ENCODE data around the gene ST6GALNAC3. TPM values are rescaled to one million over a fixed set of nuclear protein-coding genes. Genes with fewer than 3 reads are reported as not detected.

The ST6GALNAC3 gene
- total RNA-seq, 1 experiment from 2014 or later = 0.82 TPM

- TF ChIP-seq CTCF (IDR thresholded peaks at IDR 0.05; ENCODE audit: unreplicated experiment) = no peak
- no TSS peak for BruUV-seq (replicated peaks)
- H3K4me3 Mint-ChIP-seq (ENCODE audit: unreplicated experiment) = no peak overlapping the region
- no peaks in the 10 kb centered on the region for H3K36me3 Mint-ChIP-seq (ENCODE audit: insufficient read depth, unreplicated experiment)
- H3K9me3 Mint-ChIP-seq (ENCODE audit: unreplicated experiment) = no peaks in the 10 kb centered on the region
- intact Hi-C loops (cut with micrococcal nuclease) = no loop called here
- no peak overlapping the region for H3K27ac Mint-ChIP-seq (ENCODE audit: low read depth, unreplicated experiment)
- H3K4me1 Mint-ChIP-seq (ENCODE audit: insufficient read depth, unreplicated experiment) = peaks cover 5% of the 10 kb centered on the region
- CTCF ChIA-PET = no interaction called here
- H3K27me3 Mint-ChIP-seq (ENCODE audit: insufficient read depth, unreplicated experiment) = no peaks in the 10 kb centered on the region
- no peak for DNase-seq (ENCODE audit: unreplicated experiment)
- POLR2A ChIA-PET = no interaction called here
These were observed 425.6 kb downstream of the ST6GALNAC3 start for GRCh38 chr1:76500116-76500515.

GRCh38 chr1:76501136-76501535, 426.6 kb downstream of the ST6GALNAC3 start:
- DNase-seq (ENCODE audit: unreplicated experiment) = no peak
- H3K36me3 Mint-ChIP-seq (ENCODE audit: insufficient read depth, unreplicated experiment) = no peaks in the 10 kb centered on the region
- CTCF ChIA-PET = interaction anchor here (0.6 to 0.7 kb wide), 2 partner anchors 28 to 1037 kb away, joined by 3 read pairs; no protein-coding TSS in a partner anchor
- H3K4me3 Mint-ChIP-seq (ENCODE audit: unreplicated experiment) = no peak overlapping the region
- H3K9me3 Mint-ChIP-seq (ENCODE audit: unreplicated experiment) = no peaks in the 10 kb centered on the region
- POLR2A ChIA-PET = no interaction called here
- no peak overlapping the region for H3K27ac Mint-ChIP-seq (ENCODE audit: low read depth, unreplicated experiment)
- BruUV-seq (replicated peaks) = no TSS peak
- TF ChIP-seq CTCF (IDR thresholded peaks at IDR 0.05; ENCODE audit: unreplicated experiment) = no peak
- intact Hi-C loops (cut with micrococcal nuclease) = no loop called here
- H3K27me3 Mint-ChIP-seq (ENCODE audit: insufficient read depth, unreplicated experiment) = no peaks in the 10 kb centered on the region
- H3K4me1 Mint-ChIP-seq (ENCODE audit: insufficient read depth, unreplicated experiment) = peaks cover 5% of the 10 kb centered on the region

- peaks cover 5% of the 10 kb centered on the region for H3K4me1 Mint-ChIP-seq (ENCODE audit: insufficient read depth, unreplicated experiment)
- CTCF ChIA-PET = interaction anchor here (0.6 to 0.7 kb wide), 2 partner anchors 27 to 52 kb away, joined by 3 read pairs; no protein-coding TSS in a partner anchor
- H3K27me3 Mint-ChIP-seq (ENCODE audit: insufficient read depth, unreplicated experiment) = no peaks in the 10 kb centered on the region
- intact Hi-C loops (cut with micrococcal nuclease) = no loop called here
- H3K4me3 Mint-ChIP-seq (ENCODE audit: unreplicated experiment) = no peak overlapping the region
- no TSS peak for BruUV-seq (replicated peaks)
- DNase-seq (ENCODE audit: unreplicated experiment) = no peak
- TF ChIP-seq CTCF (IDR thresholded peaks at IDR 0.05; ENCODE audit: unreplicated experiment) = no peak
- H3K27ac Mint-ChIP-seq (ENCODE audit: low read depth, unreplicated experiment) = no peak overlapping the region
- no peaks in the 10 kb centered on the region for H3K36me3 Mint-ChIP-seq (ENCODE audit: insufficient read depth, unreplicated experiment)
- H3K9me3 Mint-ChIP-seq (ENCODE audit: unreplicated experiment) = no peaks in the 10 kb centered on the region
- POLR2A ChIA-PET = no interaction called here
These were observed 427.2 kb downstream of the ST6GALNAC3 start for GRCh38 chr1:76501586-76502219.

- no peak overlapping the region for H3K4me3 Mint-ChIP-seq (ENCODE audit: unreplicated experiment)
- intact Hi-C loops (cut with micrococcal nuclease) = no loop called here
- no peak for TF ChIP-seq CTCF (IDR thresholded peaks at IDR 0.05; ENCODE audit: unreplicated experiment)
- H3K4me1 Mint-ChIP-seq (ENCODE audit: insufficient read depth, unreplicated experiment) = no peaks in the 10 kb centered on the region
- no peaks in the 10 kb centered on the region for H3K27me3 Mint-ChIP-seq (ENCODE audit: insufficient read depth, unreplicated experiment)
- POLR2A ChIA-PET = interaction anchor here (0.8 kb wide), 1 partner anchor 8 kb away, joined by 3 read pairs; no protein-coding TSS in a partner anchor
- no peak overlapping the region for H3K27ac Mint-ChIP-seq (ENCODE audit: low read depth, unreplicated experiment)
- no TSS peak for BruUV-seq (replicated peaks)
- CTCF ChIA-PET = no interaction called here
- DNase-seq (ENCODE audit: unreplicated experiment) = no peak
- no peaks in the 10 kb centered on the region for H3K9me3 Mint-ChIP-seq (ENCODE audit: unreplicated experiment)
- no peaks in the 10 kb centered on the region for H3K36me3 Mint-ChIP-seq (ENCODE audit: insufficient read depth, unreplicated experiment)
These were observed 428.6 kb downstream of the ST6GALNAC3 start for GRCh38 chr1:76503100-76503499.

Measured in MCF 10A (cell line).